ENCODE measurements around the gene EWSR1.

The EWSR1 gene

GRCh38 chr22:29230972-29231875, 36.8 kb upstream of the EWSR1 start:
- TF ChIP-seq CEBPB (IDR thresholded peaks at IDR 0.05) (no peak), TCF12 (IDR thresholded peaks at IDR 0.05; ENCODE audit: low read depth) (no peak), ZBTB7A (IDR thresholded peaks at IDR 0.05; ENCODE audit: low read depth) (no peak), EGR1 (IDR thresholded peaks at IDR 0.05) (no peak), RAD21 (IDR thresholded peaks at IDR 0.05; ENCODE audit: low read depth) (no peak), TAF1 (IDR thresholded peaks at IDR 0.05; ENCODE audit: low read depth) (no peak), NFIC (IDR thresholded peaks at IDR 0.05) (no peak), TEAD4 (IDR thresholded peaks at IDR 0.05) (no peak), EP300 (IDR thresholded peaks at IDR 0.05; ENCODE audit: borderline replicate concordance) (no peak), YY1 (IDR thresholded peaks at IDR 0.05; ENCODE audit: low read depth) (no peak), FOXM1 (IDR thresholded peaks at IDR 0.05; ENCODE audit: borderline replicate concordance, low read depth) (no peak), MAX (IDR thresholded peaks at IDR 0.05) (no peak), CREB1 (IDR thresholded peaks at IDR 0.05; ENCODE audit: low read depth) (no peak), USF1 (IDR thresholded peaks at IDR 0.05) (no peak), REST (IDR thresholded peaks at IDR 0.05; ENCODE audit: low read depth) (no peak)

- TF ChIP-seq NFIC (IDR thresholded peaks at IDR 0.05) = no peak
- no peak for TF ChIP-seq EGR1 (IDR thresholded peaks at IDR 0.05)
- no peak for TF ChIP-seq EP300 (IDR thresholded peaks at IDR 0.05; ENCODE audit: borderline replicate concordance)
- no peak for TF ChIP-seq TEAD4 (IDR thresholded peaks at IDR 0.05)
- no peak for TF ChIP-seq YY1 (IDR thresholded peaks at IDR 0.05; ENCODE audit: low read depth)
- TF ChIP-seq CEBPB (IDR thresholded peaks at IDR 0.05) = no peak
- TF ChIP-seq TAF1 (IDR thresholded peaks at IDR 0.05; ENCODE audit: low read depth) = no peak
- no peak for TF ChIP-seq REST (IDR thresholded peaks at IDR 0.05; ENCODE audit: low read depth)
- no peak for TF ChIP-seq TCF12 (IDR thresholded peaks at IDR 0.05; ENCODE audit: low read depth)
- TF ChIP-seq RAD21 (IDR thresholded peaks at IDR 0.05; ENCODE audit: low read depth) = no peak
- TF ChIP-seq USF1 (IDR thresholded peaks at IDR 0.05) = no peak
- TF ChIP-seq FOXM1 (IDR thresholded peaks at IDR 0.05; ENCODE audit: borderline replicate concordance, low read depth) = no peak
- TF ChIP-seq CREB1 (IDR thresholded peaks at IDR 0.05; ENCODE audit: low read depth) = no peak
- TF ChIP-seq MAX (IDR thresholded peaks at IDR 0.05) = no peak
- no peak for TF ChIP-seq ZBTB7A (IDR thresholded peaks at IDR 0.05; ENCODE audit: low read depth)
Observed at GRCh38 chr22:29231971-29232959, 35.8 kb upstream of the EWSR1 start.

- TF ChIP-seq FOXM1 (IDR thresholded peaks at IDR 0.05; ENCODE audit: borderline replicate concordance, low read depth) (no peak), CREB1 (IDR thresholded peaks at IDR 0.05; ENCODE audit: low read depth) (no peak), USF1 (IDR thresholded peaks at IDR 0.05) (no peak), YY1 (IDR thresholded peaks at IDR 0.05; ENCODE audit: low read depth) (no peak), CEBPB (IDR thresholded peaks at IDR 0.05) (no peak), EP300 (IDR thresholded peaks at IDR 0.05; ENCODE audit: borderline replicate concordance) (no peak), REST (IDR thresholded peaks at IDR 0.05; ENCODE audit: low read depth) (no peak), ZBTB7A (IDR thresholded peaks at IDR 0.05; ENCODE audit: low read depth) (no peak), RAD21 (IDR thresholded peaks at IDR 0.05; ENCODE audit: low read depth) (no peak), MAX (IDR thresholded peaks at IDR 0.05) (no peak)
Observed at GRCh38 chr22:29233277-29233877, 34.7 kb upstream of the EWSR1 start.
